Fibroblast of the aortic adventitia (primary cell): Measurements from ENCODE around the gene AKAP13. TPM values are rescaled to one million over a fixed set of nuclear protein-coding genes. Genes with fewer than 3 reads are reported as not detected.

ENCODE experiments used
- DNase-seq: peaks from one replicate; pipeline ENCODE4 v3.0.0-alpha.2; 2010; ENCODE audit warnings: low read depth
- H3K4me3 ChIP-seq: 2 replicates; pipeline ENCODE4 v1.5.1; 2011; ENCODE audit warnings: low read depth, mild to moderate bottlenecking, control low read depth, low read length, moderate library complexity
- total RNA-seq: library from RNA; depleted of rRNA; stranded (reverse); fragments of >200 nt; gene quantifications from 2 replicates; pipeline ENCODE4 v1.2.3, GENCODE V29; 2012; ENCODE audit warnings: low replicate concordance
- TF ChIP-seq, protein P1 (sequence below): IDR thresholded peaks from 2 replicates; pipeline ENCODE4 v1.5.1; 2011; ENCODE audit warnings: mild to moderate bottlenecking, low read length, control low read depth, inconsistent platforms; ENCODE audit not compliant: insufficient read depth

AKAP13 gene
- total RNA-seq, 1 donor: 89.9 TPM

DNA sequence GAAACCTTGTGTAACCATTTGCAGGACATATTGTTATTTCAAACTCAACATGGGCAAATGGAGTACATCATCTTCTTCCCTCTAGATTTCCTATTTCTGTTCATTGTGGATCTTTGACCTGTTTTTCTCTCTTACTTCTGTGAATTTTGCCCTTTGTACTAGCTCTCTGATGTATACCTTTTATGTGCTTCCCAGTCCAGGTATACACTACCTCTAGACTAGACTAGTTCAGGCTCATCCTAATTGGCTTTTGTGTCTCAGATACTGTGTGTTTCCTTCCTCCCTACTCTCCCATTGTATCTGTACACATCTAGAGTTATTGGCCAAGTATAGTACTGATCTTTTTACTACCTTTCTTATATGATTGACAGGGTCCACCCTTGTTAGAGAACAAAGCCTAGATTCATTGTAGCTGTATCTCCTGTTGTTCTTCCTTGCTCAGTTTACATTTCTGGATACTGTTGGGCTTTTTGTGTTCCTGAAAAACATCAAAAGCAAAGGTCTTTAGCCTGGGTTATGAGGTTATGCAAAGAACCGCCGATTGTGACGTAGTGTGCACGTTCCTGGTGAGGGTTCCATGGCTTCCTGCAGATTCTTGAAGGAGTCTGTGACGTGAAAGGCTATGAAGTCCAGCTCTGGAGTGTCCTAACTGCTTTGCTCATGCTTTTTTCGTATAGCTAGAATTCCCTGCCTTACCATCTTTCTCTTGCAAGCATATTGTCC lies 247.0 kb downstream of the AKAP13 start:
- DNase-seq: no peak
- TF ChIP-seq, protein P1, sequence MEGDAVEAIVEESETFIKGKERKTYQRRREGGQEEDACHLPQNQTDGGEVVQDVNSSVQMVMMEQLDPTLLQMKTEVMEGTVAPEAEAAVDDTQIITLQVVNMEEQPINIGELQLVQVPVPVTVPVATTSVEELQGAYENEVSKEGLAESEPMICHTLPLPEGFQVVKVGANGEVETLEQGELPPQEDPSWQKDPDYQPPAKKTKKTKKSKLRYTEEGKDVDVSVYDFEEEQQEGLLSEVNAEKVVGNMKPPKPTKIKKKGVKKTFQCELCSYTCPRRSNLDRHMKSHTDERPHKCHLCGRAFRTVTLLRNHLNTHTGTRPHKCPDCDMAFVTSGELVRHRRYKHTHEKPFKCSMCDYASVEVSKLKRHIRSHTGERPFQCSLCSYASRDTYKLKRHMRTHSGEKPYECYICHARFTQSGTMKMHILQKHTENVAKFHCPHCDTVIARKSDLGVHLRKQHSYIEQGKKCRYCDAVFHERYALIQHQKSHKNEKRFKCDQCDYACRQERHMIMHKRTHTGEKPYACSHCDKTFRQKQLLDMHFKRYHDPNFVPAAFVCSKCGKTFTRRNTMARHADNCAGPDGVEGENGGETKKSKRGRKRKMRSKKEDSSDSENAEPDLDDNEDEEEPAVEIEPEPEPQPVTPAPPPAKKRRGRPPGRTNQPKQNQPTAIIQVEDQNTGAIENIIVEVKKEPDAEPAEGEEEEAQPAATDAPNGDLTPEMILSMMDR: no peak
- H3K4me3 ChIP-seq: no peak overlapping the region

DNA sequence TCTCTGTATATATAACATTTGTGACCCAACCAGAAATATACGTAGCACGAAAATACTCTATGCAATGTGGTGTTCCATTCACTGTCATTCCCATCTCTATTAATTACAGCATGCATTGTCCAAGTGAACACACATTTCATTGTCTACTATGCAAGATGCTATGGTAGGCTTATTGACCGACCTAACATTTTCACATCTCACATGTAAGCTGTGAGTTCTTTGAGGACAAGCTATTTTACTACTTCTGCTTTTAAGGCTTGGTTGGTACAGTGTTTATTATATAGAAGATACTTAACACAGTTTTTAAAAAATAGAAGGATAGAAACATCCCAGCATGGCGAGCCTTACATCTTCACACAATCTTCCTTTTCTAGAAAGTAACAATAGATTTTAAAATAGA lies 249.9 kb downstream of the AKAP13 start:
- no peak for DNase-seq
- H3K4me3 ChIP-seq: no peak overlapping the region
- TF ChIP-seq, protein P1: no peak

DNA sequence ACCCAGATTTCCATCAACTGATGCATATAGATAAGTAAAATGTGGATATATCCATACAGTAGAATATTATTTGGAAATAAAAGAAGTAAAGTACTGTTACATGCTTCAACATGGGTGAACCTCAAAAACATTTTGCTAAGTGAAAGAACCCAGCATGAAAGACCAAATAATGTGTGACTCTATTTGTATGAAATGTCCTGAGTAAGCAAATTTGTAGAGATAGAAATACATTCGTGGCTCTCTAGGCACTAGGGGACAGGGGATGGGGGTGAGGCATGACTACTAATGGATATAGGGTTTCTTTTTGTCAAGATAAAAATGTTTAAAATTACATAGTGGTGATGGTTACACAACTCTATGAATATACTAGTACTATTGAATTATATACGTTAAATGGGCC lies 250.6 kb downstream of the AKAP13 start:
- no peak for DNase-seq
- TF ChIP-seq, protein P1: no peak
- no peak overlapping the region for H3K4me3 ChIP-seq

DNA sequence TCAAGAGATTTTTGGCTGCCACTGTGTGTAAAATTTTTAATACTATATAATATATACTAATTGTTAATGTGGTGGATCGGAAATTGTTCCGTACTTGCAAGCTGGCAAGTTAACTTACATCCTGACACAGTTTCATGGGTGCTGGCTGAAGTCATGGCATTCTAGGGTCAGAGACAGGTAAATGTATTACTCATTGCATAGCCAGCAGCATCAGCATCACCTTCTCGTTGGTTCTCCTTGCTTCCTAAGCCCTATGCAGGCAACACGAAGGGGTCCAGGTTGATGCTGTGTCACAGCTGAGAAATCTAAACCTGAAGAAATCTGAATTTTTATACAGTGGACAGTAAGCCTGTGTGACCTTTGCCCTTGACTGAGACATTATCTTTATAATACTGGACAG lies 251.6 kb downstream of the AKAP13 start:
- DNase-seq: no peak
- H3K4me3 ChIP-seq: no peak overlapping the region
- TF ChIP-seq, protein P1: no peak

DNA sequence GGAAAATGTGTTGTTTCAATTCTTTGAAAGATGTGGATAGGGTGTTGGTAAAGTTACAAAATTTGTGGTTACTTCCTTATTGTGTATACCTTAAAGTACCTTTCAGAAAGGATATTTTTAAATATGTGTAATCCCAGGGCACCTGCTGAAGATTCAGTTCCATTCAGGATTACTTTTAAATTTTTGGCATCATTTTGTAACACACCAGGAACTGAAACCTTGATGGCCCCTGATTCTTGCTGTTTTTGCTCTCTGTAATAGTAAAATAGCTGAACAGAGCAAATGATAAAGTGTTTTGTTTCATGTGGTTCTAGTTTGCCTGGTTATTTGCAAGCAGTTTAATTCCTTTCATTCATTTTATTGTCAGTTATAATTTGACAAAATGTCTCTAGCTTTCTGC lies 253.5 kb downstream of the AKAP13 start:
- DNase-seq: no peak
- H3K4me3 ChIP-seq: no peak overlapping the region
- TF ChIP-seq, protein P1: no peak

DNA sequence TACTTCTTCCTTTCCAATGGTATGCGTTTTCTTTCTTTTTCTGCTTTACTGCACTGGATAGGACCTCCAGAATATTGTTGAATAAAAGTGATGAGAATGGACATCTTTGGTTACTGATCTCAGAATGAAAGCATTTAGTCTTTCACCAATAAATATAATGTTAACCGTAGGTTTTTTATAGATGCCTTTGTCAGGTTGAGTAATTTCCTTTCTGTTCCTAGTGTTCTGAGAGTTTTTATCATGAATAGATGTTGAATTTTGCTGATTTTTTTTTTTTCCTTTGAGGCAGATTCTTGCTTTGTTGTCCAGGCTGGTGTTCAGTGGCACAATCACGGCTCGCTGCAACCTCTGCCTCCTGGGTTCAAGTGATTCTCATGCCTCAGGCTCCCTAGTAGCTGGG lies 255.9 kb downstream of the AKAP13 start:
- H3K4me3 ChIP-seq: no peak overlapping the region
- TF ChIP-seq, protein P1: no peak
- DNase-seq: no peak
